ENCODE measurements around the gene CLIC3. TPM values are rescaled to one million over a fixed set of nuclear protein-coding genes. Genes with fewer than 3 reads are reported as not detected.

CLIC3 gene
- total RNA-seq, 2 experiments from 2014 or later: 2.1 to 2.8 TPM

DNA sequence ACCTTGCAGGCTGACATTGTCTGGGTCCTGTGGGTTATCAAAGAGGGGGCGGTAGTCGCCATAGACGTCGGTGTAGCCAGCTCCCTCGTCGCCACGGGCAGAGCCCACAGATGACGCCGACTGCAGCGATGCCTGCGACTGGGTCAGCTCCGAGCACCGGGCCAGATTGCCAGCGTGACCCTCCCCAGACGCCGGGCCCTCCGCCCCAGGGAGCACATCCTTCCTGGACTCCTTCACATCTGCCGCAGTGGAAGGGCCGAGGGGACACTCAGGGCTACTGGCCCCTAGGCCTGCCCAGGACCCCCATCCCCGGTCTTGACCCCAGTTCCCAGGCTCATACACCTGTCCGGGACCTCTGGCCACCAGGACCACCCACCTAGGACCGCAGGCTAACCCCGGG lies 17.8 kb upstream of the CLIC3 start:
- intact Hi-C loops (cut with DNase I, micrococcal nuclease): no loop called here
- H3K36me3 Mint-ChIP-seq (ENCODE audit: low read depth): peaks cover 11% of the 10 kb centered on the region
- Histone ChIP-seq H3K9me3 (ENCODE audit: control insufficient read depth in 1 of 2, insufficient read depth in 1 of 2, low read length in 2 of 2) (no peaks in the 10 kb centered on the region), H3K27ac (ENCODE audit: low read depth in 1 of 2, low read length in 2 of 2) (no peak overlapping the region), H3K27me3 (ENCODE audit: control insufficient read depth in 1 of 2, insufficient read depth in 2 of 2, low read length in 2 of 2) (no peaks in the 10 kb centered on the region), H3K4me1 (ENCODE audit: insufficient read depth, low read length) (no peaks in the 10 kb centered on the region), H3K4me3 (ENCODE audit: low read length) (no peak overlapping the region), H3K36me3 (ENCODE audit: insufficient read depth, low read length) (peaks cover 57% of the 10 kb centered on the region)
- no peaks in the 10 kb centered on the region for H3K9me3 Mint-ChIP-seq
- TF ChIP-seq, protein P1, sequence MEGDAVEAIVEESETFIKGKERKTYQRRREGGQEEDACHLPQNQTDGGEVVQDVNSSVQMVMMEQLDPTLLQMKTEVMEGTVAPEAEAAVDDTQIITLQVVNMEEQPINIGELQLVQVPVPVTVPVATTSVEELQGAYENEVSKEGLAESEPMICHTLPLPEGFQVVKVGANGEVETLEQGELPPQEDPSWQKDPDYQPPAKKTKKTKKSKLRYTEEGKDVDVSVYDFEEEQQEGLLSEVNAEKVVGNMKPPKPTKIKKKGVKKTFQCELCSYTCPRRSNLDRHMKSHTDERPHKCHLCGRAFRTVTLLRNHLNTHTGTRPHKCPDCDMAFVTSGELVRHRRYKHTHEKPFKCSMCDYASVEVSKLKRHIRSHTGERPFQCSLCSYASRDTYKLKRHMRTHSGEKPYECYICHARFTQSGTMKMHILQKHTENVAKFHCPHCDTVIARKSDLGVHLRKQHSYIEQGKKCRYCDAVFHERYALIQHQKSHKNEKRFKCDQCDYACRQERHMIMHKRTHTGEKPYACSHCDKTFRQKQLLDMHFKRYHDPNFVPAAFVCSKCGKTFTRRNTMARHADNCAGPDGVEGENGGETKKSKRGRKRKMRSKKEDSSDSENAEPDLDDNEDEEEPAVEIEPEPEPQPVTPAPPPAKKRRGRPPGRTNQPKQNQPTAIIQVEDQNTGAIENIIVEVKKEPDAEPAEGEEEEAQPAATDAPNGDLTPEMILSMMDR (IDR thresholded peaks at IDR 0.05): no peak
- H3K27me3 Mint-ChIP-seq: no peaks in the 10 kb centered on the region
- DNase-seq (no peak), ATAC-seq (ENCODE audit: poor library complexity) (no peak)
- no peak overlapping the region for H3K4me3 Mint-ChIP-seq
- POLR2A ChIA-PET: no interaction called here
- H3K27ac Mint-ChIP-seq: no peak overlapping the region
- no peaks in the 10 kb centered on the region for H3K4me1 Mint-ChIP-seq (ENCODE audit: low read depth)
- CTCF ChIA-PET: no interaction called here

DNA sequence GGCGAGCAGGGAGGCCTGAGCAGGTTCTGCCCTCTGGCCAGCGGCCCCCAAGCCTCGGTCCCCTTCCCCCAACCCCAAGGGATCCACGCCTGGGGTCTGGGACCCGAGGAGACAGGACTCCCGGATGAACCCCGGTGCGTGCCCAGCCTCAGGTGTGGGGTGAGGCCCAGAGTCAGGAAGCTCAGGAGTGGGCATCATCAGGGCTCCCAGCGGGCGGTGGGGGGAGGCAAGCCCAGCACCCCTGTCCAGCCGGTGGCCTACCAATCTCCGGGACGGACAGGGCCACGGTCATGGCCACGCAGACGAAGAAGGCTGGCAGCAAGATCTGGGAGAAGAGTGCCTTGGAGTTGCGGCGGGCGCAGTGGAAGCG lies 17.2 kb upstream of the CLIC3 start:
- ATAC-seq (ENCODE audit: poor library complexity) (no peak), DNase-seq (no peak)
- no peaks in the 10 kb centered on the region for H3K27me3 ChIP-seq (ENCODE audit: control insufficient read depth in 1 of 2, insufficient read depth in 2 of 2, low read length in 2 of 2)
- H3K4me3 ChIP-seq (ENCODE audit: low read length): no peak overlapping the region
- ChIA-PET CTCF (no interaction called here), POLR2A (no interaction called here)
- H3K36me3 ChIP-seq (ENCODE audit: insufficient read depth, low read length): peaks cover 56% of the 10 kb centered on the region
- no peak overlapping the region for H3K4me3 Mint-ChIP-seq
- no peaks in the 10 kb centered on the region for H3K4me1 ChIP-seq (ENCODE audit: insufficient read depth, low read length)
- H3K9me3 ChIP-seq (ENCODE audit: control insufficient read depth in 1 of 2, insufficient read depth in 1 of 2, low read length in 2 of 2): no peaks in the 10 kb centered on the region
- H3K27me3 Mint-ChIP-seq: no peaks in the 10 kb centered on the region
- no peak overlapping the region for H3K27ac ChIP-seq (ENCODE audit: low read depth in 1 of 2, low read length in 2 of 2)
- H3K4me1 Mint-ChIP-seq (ENCODE audit: low read depth): no peaks in the 10 kb centered on the region
- TF ChIP-seq, protein P1 (IDR thresholded peaks at IDR 0.05): no peak
- H3K36me3 Mint-ChIP-seq (ENCODE audit: low read depth): peaks cover 11% of the 10 kb centered on the region
- intact Hi-C loops (cut with DNase I, micrococcal nuclease): no loop called here
- no peaks in the 10 kb centered on the region for H3K9me3 Mint-ChIP-seq
- H3K27ac Mint-ChIP-seq: no peak overlapping the region

DNA sequence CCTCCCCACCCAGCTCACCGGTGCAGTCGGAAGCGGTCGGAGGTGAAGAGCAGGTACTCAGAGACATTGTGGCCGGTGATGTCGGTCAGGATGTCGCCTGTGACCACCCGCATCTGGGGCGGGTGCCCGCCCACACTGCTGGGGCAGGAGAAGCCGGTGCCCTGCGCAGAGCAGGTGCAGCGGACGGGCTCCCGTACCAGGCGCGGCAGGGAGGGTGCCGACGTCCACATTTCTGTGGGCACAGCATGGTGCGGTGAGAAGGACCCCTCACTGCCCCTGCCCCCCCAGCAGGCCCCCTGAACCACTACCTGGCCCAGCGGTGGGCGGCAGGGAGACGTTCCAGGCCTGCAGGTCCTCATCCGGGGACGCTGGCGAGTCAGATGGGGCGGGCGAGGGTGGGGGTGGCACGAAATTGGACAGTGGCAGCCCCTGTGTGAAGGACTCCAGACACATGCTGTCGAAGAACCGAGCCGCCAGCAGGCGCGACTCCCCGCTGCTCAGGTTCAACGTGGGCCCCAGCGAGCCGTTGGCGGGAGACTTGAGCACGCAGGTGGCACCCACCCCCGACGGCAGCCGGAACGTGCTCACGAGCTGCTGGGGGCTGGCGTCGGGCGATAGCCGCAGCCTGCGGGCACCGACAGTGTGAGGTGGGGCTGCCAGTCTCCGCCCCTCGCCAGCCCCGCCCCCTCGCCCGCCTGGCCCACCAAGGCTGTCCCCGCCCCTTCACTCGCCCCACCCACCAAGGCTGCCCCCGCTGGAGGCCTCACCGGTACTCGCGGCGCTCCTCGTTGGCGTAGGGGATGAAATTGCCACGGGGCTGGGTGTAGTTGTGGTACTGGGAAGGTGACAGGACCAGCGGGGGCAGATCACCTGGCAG lies 16.6 kb upstream of the CLIC3 start:
- TF ChIP-seq, protein P1 (IDR thresholded peaks at IDR 0.05): no peak
- Mint-ChIP-seq H3K27ac (no peak overlapping the region), H3K27me3 (no peaks in the 10 kb centered on the region), H3K36me3 (ENCODE audit: low read depth) (peaks cover 11% of the 10 kb centered on the region), H3K9me3 (no peaks in the 10 kb centered on the region), H3K4me3 (no peak overlapping the region), H3K4me1 (ENCODE audit: low read depth) (no peaks in the 10 kb centered on the region)
- Histone ChIP-seq H3K27me3 (ENCODE audit: control insufficient read depth in 1 of 2, insufficient read depth in 2 of 2, low read length in 2 of 2) (no peaks in the 10 kb centered on the region), H3K27ac (ENCODE audit: low read depth in 1 of 2, low read length in 2 of 2) (no peak overlapping the region), H3K4me3 (ENCODE audit: low read length) (no peak overlapping the region), H3K36me3 (ENCODE audit: insufficient read depth, low read length) (peaks cover 58% of the 10 kb centered on the region), H3K4me1 (ENCODE audit: insufficient read depth, low read length) (no peaks in the 10 kb centered on the region), H3K9me3 (ENCODE audit: control insufficient read depth in 1 of 2, insufficient read depth in 1 of 2, low read length in 2 of 2) (no peaks in the 10 kb centered on the region)
- intact Hi-C loops (cut with DNase I, micrococcal nuclease): no loop called here
- DNase-seq (no peak), ATAC-seq (ENCODE audit: poor library complexity) (no peak)
- ChIA-PET CTCF (no interaction called here), POLR2A (no interaction called here)

Measured in CD4-positive, alpha-beta T cell (primary cell).